ENCODE data around the gene MACROH2A1. TPM values are rescaled to one million over a fixed set of nuclear protein-coding genes. Genes with fewer than 3 reads are reported as not detected.

The MACROH2A1 gene
- total RNA-seq, 1 donor from 2014 or later, result 190 TPM

DNA sequence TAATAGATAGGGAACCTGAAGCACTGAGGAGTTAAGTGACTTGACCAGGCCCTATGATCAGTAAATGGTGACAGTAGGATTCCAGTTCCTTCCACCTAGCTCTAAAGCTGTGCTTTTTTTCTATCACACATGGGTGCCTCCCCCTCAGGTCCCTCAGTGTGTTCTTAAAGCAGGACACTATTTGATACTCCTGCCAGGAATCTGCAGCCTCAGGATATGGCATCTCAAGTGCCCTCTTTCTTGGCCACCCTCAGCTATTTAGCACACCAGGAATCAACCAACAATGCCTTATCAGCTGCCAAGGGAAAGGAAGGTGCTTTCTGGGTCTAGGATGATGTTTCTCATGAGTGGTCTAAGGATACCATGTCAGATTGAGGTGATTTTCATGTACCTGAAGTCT is 49.1 kb downstream of the MACROH2A1 start:
- Histone ChIP-seq H3K27me3 (no peaks in the 10 kb centered on the region), H3K27ac (no peak overlapping the region), H3K36me3 (peaks cover 0 to 19% of the 10 kb centered on the region in 2 donors), H3K4me1 (peaks cover 14% of the 10 kb centered on the region), H3K4me3 (no peak overlapping the region), H3K9me3 (no peaks in the 10 kb centered on the region)
- TF ChIP-seq POLR2A (IDR thresholded peaks at IDR 0.05) (no peak), POLR2AphosphoS5 (IDR thresholded peaks at IDR 0.05; ENCODE audit: insufficient read depth in 1 of 2, low read depth in 1 of 2) (no peak)
- TF ChIP-seq, protein P1, sequence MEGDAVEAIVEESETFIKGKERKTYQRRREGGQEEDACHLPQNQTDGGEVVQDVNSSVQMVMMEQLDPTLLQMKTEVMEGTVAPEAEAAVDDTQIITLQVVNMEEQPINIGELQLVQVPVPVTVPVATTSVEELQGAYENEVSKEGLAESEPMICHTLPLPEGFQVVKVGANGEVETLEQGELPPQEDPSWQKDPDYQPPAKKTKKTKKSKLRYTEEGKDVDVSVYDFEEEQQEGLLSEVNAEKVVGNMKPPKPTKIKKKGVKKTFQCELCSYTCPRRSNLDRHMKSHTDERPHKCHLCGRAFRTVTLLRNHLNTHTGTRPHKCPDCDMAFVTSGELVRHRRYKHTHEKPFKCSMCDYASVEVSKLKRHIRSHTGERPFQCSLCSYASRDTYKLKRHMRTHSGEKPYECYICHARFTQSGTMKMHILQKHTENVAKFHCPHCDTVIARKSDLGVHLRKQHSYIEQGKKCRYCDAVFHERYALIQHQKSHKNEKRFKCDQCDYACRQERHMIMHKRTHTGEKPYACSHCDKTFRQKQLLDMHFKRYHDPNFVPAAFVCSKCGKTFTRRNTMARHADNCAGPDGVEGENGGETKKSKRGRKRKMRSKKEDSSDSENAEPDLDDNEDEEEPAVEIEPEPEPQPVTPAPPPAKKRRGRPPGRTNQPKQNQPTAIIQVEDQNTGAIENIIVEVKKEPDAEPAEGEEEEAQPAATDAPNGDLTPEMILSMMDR (IDR thresholded peaks at IDR 0.05), result no peak
- intact Hi-C loops (cut with DNase I), result no loop called here
- DNase-seq (ENCODE audit: extremely low spot score in 2 of 2), result no peak

DNA sequence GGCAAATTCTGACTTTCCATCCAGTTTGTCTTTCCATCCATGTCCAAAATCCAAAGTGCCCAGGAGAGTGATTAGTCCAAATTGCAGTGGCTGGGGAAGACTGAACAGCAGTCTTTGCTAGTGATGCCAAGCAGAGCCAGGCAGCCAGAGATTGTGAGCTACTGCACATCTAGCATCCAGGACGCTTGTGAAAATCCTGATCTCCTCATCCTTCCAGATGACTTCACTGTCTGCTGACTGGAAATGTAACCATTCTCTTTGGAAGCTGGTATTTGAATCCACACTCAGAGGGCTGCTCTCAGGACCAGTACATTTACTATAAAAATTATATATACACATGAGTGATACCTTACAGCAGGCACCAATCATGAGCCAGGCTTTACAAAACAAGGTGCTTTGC is 49.6 kb downstream of the MACROH2A1 start:
- intact Hi-C loops (cut with DNase I), result no loop called here
- Histone ChIP-seq H3K4me1 (peaks cover 10% of the 10 kb centered on the region), H3K36me3 (peaks cover 0 to 22% of the 10 kb centered on the region in 2 donors), H3K27me3 (no peaks in the 10 kb centered on the region), H3K4me3 (no peak overlapping the region), H3K9me3 (no peaks in the 10 kb centered on the region), H3K27ac (no peak overlapping the region)
- no peak for DNase-seq (ENCODE audit: extremely low spot score in 2 of 2)
- TF ChIP-seq, protein P1 (IDR thresholded peaks at IDR 0.05), result no peak
- TF ChIP-seq POLR2AphosphoS5 (IDR thresholded peaks at IDR 0.05; ENCODE audit: insufficient read depth in 1 of 2, low read depth in 1 of 2), result no peak
- TF ChIP-seq POLR2A (IDR thresholded peaks at IDR 0.05), result no peak

DNA sequence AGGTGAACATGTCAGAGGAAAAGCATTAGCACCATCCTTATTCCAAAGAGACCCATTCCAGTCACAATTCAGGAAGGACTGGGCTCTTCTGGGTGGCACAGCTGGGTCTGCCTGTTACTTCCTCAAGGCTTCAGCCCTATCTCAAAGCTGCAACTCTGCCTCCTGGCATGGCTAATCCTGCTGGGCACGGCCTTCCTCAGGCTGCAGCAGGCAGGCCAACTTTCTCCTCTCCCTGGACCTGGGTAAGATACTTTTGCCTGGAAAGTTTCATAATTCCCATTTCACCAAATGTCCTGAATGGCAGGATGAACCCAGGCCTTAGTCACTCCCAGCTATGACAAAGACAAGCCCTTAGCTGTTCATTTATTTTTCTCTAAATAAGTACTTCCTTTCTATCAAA is 50.1 kb downstream of the MACROH2A1 start:
- intact Hi-C loops (cut with DNase I), result no loop called here
- Histone ChIP-seq H3K27ac (no peak overlapping the region), H3K9me3 (no peaks in the 10 kb centered on the region), H3K4me1 (peaks cover 5% of the 10 kb centered on the region), H3K36me3 (peaks cover 0 to 23% of the 10 kb centered on the region in 2 donors), H3K4me3 (no peak overlapping the region), H3K27me3 (no peaks in the 10 kb centered on the region)
- no peak for DNase-seq (ENCODE audit: extremely low spot score in 2 of 2)
- TF ChIP-seq, protein P1 (IDR thresholded peaks at IDR 0.05), result no peak
- TF ChIP-seq POLR2A (IDR thresholded peaks at IDR 0.05) (no peak), POLR2AphosphoS5 (IDR thresholded peaks at IDR 0.05; ENCODE audit: insufficient read depth in 1 of 2, low read depth in 1 of 2) (no peak)

DNA sequence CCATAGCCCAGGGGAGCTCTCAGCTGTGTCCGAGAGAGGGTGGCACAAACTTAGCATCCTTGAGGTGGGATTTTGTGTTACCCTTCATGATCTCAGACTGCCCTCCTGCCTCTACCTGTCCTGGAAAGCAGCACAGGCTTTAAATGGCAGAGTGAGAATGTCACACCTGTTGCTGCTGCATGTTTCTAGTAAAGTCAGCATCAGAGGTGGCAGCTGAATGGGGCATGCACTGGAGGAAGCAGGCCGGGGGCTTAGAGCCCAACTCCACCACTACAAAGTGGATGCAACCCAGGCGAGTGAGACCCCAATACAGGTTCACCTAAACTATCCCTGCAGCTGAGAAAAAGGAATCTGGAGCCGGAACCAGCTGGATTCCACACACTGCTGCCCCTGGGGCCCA is 51.6 kb downstream of the MACROH2A1 start:
- Histone ChIP-seq H3K4me3 (no peak overlapping the region), H3K27me3 (no peaks in the 10 kb centered on the region), H3K27ac (no peak overlapping the region), H3K36me3 (peaks cover 0 to 38% of the 10 kb centered on the region in 2 donors), H3K4me1 (no peaks in the 10 kb centered on the region), H3K9me3 (no peaks in the 10 kb centered on the region)
- intact Hi-C loops (cut with DNase I), result no loop called here
- DNase-seq (ENCODE audit: extremely low spot score in 2 of 2), result no peak
- TF ChIP-seq POLR2AphosphoS5 (IDR thresholded peaks at IDR 0.05; ENCODE audit: insufficient read depth in 1 of 2, low read depth in 1 of 2) (no peak), POLR2A (IDR thresholded peaks at IDR 0.05) (no peak)
- TF ChIP-seq, protein P1 (IDR thresholded peaks at IDR 0.05), result no peak

DNA sequence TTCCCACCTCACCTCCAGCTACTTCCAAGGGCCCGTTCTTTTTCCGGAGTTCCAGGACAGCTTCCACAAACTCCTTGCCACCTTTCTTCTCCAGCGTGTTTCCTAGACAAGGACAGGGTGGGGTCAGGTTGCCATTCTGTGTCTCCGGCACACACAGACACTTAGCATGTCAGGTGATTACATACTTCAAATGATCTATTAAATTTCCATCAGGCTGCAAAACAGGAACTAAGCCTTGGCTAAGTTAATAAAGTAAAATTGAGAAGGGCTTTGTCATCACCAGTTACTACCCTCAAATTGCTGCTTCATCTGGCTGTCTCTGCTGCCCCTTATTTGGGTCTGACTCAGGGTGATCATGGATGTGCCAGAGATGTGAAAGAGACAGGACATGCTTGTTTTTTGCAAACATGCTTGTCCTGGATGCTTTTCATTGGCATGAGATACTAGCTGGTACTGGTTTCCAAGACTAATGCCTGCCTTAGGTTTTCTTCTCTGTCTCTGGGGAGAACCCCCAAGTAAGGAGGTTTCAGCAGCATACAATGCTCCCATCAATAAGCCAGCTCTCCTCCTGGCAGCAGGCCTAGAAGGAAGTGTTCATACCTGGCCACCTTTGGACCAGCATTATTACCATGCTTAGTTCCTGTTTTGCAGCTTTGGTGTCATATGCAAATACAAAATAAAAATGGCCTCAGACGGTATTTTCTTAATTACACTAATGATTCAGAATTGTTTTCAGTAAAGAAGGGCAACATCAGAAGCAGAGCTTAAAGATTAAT is 52.9 kb downstream of the MACROH2A1 start:
- Histone ChIP-seq H3K4me3 (no peak overlapping the region), H3K27ac (no peak overlapping the region), H3K27me3 (no peaks in the 10 kb centered on the region), H3K9me3 (no peaks in the 10 kb centered on the region), H3K4me1 (no peaks in the 10 kb centered on the region), H3K36me3 (peaks cover 0 to 51% of the 10 kb centered on the region in 2 donors)
- TF ChIP-seq POLR2AphosphoS5 (IDR thresholded peaks at IDR 0.05; ENCODE audit: insufficient read depth in 1 of 2, low read depth in 1 of 2), result no peak
- no peak for TF ChIP-seq POLR2A (IDR thresholded peaks at IDR 0.05)
- TF ChIP-seq, protein P1 (IDR thresholded peaks at IDR 0.05), result no peak
- intact Hi-C loops (cut with DNase I), result no loop called here
- no peak for DNase-seq (ENCODE audit: extremely low spot score in 2 of 2)

All from vagina (tissue), 2 donors.